Astrocyte of the spinal cord (primary cell): ENCODE results near the gene HJV.

Experiments used
- DNase-seq: peaks from one replicate; pipeline ENCODE4 v3.0.0; 2011; ENCODE audit warnings: low read depth, low spot score
- H3K4me3 ChIP-seq: 2 replicates; pipeline ENCODE4 v1.5.1; 2011; ENCODE audit warnings: low read depth, mild to moderate bottlenecking, low read length, moderate library complexity
- in situ Hi-C: cut with HindIII; loops from 2 replicates; pipeline ENCODE4 v1.10.0; 2017; ENCODE audit warnings: low sequenced_read_pairs
- TF ChIP-seq, protein P1 (sequence below): IDR thresholded peaks from 2 replicates; pipeline ENCODE4 v1.5.1; 2012; ENCODE audit warnings: low read depth, mild to moderate bottlenecking, low read length, inconsistent platforms

Gene HJV

DNA sequence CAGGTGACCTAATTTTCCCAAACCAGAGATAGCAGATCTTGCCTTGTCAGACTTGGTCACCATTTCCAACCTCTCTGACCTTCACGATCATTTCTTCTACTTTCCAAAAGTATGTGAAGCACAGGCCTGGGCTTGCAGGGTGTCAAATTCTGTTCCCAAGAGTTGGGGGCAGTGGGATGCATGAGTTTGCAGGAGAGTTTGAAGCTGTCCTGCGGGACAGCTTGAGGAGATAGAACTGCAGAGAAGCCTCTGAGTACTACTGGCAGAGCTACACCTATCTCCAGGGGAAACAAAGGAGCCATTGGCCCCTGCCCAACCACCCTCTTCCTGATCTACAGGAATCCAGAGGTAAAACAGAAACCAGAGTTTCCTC, 36.4 kb downstream of the HJV start:
- DNase-seq = no peak
- no peak overlapping the region for H3K4me3 ChIP-seq
- in situ Hi-C loops = no loop called here
- TF ChIP-seq, protein P1, sequence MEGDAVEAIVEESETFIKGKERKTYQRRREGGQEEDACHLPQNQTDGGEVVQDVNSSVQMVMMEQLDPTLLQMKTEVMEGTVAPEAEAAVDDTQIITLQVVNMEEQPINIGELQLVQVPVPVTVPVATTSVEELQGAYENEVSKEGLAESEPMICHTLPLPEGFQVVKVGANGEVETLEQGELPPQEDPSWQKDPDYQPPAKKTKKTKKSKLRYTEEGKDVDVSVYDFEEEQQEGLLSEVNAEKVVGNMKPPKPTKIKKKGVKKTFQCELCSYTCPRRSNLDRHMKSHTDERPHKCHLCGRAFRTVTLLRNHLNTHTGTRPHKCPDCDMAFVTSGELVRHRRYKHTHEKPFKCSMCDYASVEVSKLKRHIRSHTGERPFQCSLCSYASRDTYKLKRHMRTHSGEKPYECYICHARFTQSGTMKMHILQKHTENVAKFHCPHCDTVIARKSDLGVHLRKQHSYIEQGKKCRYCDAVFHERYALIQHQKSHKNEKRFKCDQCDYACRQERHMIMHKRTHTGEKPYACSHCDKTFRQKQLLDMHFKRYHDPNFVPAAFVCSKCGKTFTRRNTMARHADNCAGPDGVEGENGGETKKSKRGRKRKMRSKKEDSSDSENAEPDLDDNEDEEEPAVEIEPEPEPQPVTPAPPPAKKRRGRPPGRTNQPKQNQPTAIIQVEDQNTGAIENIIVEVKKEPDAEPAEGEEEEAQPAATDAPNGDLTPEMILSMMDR = no peak

DNA sequence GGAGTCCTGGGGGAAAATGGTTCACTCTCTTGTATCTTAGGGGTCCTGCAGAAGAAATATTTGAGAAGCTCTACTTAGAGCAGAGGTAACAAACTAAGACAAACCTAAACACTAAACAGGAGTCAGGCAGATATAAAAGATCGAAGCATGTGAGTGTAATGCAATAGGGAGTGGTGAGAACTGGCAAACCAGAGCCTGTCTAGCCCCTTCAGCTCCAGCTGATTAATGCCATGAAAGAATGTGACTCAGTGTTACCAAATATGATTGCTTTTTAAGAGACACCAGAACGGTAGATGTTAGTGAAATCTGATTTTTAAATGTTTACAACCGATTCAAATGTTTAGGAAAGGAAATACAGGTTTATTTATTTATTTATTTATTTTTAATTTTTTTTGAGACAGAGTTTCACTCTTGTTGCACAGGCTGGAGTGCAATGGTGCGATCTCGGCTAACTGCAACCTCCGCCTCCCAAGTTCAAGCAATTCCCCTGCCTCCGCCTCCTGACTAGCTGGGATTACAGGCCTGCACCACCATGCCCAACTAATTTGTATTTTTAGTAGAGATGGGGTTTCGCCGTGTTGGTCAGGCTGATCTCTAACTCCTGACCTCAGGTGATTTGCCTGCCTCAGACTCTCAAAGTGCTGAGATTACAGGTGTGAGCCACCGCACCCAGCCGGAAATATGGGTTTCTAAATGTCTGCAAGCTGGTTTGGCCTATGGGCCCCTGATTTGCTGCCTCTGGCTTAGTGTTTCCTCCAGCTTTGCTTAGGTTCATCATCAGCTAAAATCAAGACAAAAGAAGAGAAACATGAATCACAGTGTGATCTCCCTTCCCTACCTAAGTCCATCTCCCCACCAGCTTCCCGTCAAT, 37.3 kb downstream of the HJV start:
- TF ChIP-seq, protein P1 = no peak
- H3K4me3 ChIP-seq = no peak overlapping the region
- in situ Hi-C loops = no loop called here
- no peak for DNase-seq

DNA sequence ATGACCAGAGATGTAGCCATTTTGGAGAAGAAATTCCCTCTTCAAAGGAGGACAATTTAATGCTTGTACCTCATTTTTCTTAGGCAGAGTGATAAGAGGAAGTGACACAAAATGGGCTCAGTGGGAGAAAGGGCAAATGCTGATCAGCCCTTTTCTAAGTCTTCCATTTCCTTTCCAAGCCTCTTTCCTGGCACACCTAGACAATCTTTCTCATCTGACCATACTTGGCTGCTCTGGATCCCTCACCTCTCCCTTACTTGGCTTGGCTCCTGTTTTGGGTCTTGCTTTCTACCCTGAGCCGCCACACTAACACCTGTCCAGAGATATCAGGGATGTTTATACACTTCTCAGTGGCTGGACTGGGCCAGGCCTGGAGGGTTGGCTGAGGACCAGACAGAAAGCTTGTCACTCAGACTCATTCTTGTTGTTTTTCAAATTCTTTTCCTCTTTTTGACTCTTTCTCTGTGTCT, 38.3 kb downstream of the HJV start:
- no peak overlapping the region for H3K4me3 ChIP-seq
- in situ Hi-C loops = no loop called here

GRCh38 chr1:145982010-145982723, 39.4 kb downstream of the HJV start:
- TF ChIP-seq, protein P1 = no peak
- H3K4me3 ChIP-seq = no peak overlapping the region
- in situ Hi-C loops = no loop called here
- DNase-seq = no peak

More for the DNA sequence above, 38.3 kb downstream of the HJV start:
- TF ChIP-seq, protein P1 = no peak
- DNase-seq = no peak

DNA sequence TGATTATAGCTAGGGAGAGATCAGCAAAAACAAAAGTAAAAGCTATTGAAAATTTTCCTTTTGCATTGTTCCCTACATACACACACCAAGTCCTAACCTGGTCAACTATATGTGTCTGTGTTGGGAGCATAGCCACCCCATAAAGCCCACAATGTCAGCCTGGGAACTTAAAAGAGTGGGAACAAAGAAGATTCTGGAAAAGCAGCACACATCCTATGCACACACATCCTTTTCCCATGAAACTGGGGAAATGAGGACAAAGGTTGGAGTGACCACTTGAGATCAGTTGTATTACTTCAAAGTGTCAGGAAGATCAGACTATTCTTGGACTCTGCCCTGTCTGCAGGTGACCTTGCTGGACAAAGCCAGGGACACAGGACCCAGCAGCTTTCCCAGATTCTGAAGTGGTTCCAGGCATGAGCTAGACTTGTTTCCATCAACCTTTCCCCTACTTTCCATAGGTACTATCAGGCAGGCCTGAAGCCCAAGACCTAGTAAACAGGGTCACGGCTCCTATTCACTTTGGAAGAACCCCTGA, 41.0 kb downstream of the HJV start:
- H3K4me3 ChIP-seq = no peak overlapping the region
- in situ Hi-C loops = no loop called here

More for the DNA sequence above, 41.0 kb downstream of the HJV start:
- no peak for DNase-seq
- TF ChIP-seq, protein P1 = no peak
